NCI-H526 treated with DMSO at 0.1 percent for 48 hours (cell line): ENCODE results near the gene ORMDL3.
A peak's percentile ranks its signal among the peaks of the same experiment; 100 is the strongest.

Experiments
- DNase-seq: peaks from one replicate; lab custom pipeline; 2025; lab: John Stamatoyannopoulos, UW

ORMDL3 gene

GRCh38 chr17:39927101-39927928 lies at the start of gene ORMDL3, which contains the start of gene LRRC3C:
TSS of gene ORMDL3 (minus strand) at chr17:39927601. CDS start at chr17:39924203, 3,398 bp downstream.
TSS of gene LRRC3C (plus strand) at chr17:39927732. CDS start at chr17:39941524, 13,792 bp downstream.
- peak; percentile 77 for DNase-seq

DNA sequence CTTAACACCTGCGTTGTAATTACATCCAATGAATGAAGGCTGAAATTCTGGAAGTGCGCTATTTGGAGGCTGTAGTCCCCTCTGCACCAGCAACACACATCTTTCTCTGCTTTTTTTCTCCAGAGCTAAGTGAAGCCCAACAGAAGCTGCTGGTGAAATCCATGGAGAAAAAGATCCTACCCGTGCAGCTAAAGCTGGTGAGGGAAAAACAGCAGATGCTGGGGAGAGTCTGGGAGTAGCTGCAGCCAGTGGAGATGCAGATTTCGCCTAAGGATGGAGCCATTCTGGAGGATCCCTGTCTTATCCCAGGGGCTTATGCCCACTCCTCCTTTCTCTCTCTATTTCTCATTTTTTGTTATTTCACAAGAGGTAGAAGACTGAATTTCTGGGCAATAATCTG lies 48.4 kb upstream of the ORMDL3 start:
- DNase-seq: no peak

DNA sequence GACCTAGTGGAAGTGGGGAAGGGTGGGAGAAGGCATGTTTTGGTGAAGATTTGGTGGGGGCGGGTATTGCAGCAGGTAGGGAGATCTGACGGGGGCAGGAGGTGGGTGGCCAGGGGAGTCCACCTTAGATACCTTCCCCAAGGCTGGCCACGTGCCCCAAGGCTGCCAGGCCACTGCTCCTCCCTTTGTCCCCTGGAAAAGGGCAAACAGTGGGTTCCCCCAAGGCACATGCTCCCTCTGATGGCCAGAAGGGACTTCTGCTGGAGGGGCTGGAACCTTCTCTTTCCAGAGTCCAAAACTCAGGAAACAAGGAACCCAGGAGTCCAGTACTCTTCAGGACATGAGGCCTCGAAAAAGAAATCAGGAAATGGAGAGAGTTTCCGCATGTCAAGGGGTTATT lies 47.0 kb upstream of the ORMDL3 start:
- no peak for DNase-seq

DNA sequence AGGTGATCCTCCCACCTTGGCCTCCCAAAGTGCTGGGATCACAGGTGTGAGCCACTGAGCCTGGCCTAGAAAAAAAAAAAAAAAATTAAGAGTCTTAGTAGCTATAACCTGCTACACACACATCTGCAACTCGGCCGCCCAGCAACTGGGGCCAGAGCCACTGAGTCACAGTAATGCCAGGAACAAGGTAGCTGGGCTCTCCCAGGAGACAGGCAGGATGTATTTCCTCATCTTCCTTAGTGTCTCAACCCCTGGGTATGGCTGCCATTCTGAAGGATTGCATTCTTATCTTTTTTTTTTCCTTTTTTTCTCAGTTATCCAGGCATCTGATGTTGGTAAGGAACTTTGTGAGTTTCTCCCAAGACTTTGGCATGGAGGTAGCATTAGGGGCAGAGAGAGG lies 46.1 kb upstream of the ORMDL3 start:
- DNase-seq: no peak

DNA sequence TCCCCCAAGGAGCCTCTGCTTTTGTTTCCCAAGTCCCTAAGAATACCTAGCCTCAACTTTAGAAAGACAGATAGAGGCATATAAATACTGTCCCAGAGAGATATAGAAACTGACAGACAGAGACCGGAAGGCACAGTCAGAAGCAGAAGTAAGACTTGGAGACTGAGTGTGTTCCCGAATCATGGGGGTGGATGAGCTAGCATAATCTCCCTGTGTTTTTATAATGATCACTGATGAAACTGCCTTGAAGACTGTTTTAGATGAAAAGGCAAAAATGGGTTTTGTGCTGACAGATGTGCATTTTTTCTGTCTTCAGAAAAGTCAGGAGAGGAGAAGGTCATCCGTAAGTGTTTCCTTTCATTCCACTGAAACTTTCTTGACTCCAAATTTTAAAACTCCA lies 44.9 kb upstream of the ORMDL3 start:
- no peak for DNase-seq

GRCh38 chr17:39971076-39971603 lies 43.7 kb upstream of the ORMDL3 start:
- DNase-seq: no peak

DNA sequence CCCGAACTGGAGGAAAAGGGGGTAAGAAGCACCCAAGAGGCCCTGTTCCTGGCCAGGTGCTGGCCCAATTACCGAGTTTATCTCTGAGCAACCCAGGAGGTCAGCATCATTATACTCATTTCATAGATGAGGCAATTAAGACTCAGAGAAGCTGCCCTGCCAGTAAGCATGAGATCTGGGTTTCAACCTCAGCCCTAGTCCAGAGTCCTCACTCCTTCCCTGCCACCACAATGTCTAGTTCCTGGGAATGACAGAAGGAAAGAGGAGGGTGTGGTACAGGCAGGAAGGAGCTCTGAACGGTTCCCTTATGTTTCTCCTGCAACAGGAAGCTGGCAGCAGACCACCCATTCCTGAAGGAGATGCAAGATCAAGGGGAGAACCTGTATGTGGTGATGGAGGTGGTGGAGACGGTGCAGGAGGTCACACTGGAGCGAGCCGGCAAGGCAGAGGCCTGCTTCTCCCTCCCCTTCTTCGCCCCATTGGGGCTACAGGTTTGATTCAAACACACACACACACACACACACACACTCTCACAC lies 42.8 kb upstream of the ORMDL3 start:
- DNase-seq: no peak

DNA sequence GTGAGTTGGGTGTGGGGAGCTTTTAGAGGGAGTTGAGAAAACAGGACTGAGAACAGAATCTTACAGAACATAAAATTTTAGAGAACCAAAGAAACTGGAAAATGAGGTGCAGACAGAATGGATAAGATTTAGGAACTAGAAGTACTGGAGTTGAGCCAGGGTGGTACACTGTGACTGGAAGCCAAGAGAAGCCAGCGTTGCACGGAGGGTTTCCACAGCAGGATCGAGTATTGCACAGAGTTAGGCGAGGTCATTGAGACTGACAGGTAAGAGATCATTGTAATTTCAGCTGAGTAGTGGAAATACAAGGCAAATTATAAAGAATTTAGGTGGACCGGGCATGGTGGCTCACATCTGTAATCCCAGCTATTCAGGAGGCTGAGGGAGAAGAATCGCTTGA lies 42.0 kb upstream of the ORMDL3 start:
- DNase-seq: no peak

GRCh38 chr17:39968761-39969160 lies 41.4 kb upstream of the ORMDL3 start:
- no peak for DNase-seq

GRCh38 chr17:39966771-39967170 lies 39.4 kb upstream of the ORMDL3 start:
- no peak for DNase-seq

DNA sequence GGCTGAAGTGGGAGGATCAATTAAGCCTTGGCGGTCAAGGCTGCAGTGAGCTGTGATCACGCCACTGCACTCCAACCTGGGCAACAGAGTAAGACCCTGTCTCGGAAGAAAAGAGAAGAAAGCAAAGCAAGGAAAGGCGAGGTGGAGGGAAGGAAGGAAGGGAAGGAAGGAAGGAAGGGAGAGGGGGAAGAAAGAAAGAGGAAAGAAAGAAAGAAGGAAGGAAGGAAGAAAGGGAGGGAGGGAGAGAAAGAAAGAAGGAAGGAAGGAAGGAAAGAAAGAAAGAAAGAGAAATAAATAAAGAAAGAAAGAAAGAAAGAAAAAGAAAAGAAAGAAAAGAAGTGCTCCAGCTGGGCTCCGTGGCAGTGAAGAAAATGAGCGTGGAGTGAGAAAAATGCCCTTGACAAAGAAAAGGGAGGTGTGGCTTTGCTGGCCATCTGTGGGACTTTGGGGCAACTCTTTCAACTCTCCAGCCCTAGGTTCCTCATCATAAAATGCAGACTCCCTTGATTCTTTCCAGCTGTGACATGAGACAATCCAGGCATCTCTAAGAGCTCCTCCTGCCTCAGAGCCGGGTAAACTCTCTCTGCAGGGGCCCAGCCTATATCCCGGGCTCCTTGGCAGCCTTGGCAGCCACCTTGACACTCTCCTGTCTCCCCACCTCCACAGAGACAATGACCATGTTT lies 37.8 kb upstream of the ORMDL3 start:
- DNase-seq: no peak

DNA sequence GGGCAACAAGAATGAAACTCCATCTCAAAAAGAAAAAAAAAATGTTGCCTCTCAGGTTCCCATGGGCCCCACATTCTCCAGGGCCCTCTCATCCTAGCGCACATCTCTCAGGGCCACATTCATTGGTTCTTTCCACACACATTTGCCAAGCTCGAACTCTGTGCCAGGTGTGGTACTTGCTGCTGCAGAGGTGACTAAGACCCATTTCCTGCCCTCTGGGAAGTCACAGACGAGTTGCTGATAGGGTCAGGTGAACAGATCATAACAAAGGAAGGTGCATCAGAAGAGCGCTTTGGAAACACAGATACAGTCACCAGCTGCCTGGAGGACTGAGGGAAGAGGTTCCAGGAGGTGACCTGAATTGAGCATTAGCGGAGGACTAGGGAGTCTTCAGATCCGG lies 36.4 kb upstream of the ORMDL3 start:
- DNase-seq: no peak

- DNase-seq: no peak
Measured at GRCh38 chr17:39962642-39963220, 35.3 kb upstream of the ORMDL3 start, which contains the start of gene GSDMA. TSS of gene GSDMA (plus strand) at chr17:39963004. CDS start at chr17:39965688, 2,684 bp downstream.

- no peak for DNase-seq
Measured at GRCh38 chr17:39960524-39961041, 33.2 kb upstream of the ORMDL3 start.

GRCh38 chr17:39955726-39956225 lies 28.4 kb upstream of the ORMDL3 start:
- no peak for DNase-seq

DNA sequence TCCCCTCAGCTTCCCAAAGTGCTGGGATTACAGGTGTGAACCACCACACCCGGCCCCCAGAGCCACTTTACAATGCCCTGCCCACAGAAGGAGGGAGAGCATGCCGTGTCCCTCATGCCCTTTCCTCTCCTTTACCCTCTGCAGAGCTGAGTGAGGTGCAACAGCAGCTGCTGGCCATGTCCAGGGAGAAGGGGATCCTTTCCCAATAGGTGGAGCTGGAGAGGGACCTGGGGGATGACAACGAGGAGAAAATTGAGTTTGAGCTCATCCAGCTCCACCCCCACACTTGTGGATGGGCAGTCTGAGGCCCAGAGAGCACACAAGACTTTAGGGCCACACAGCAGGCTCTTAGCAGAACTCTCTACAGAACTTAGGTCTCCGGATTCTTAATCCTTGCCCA lies 27.5 kb upstream of the ORMDL3 start:
- DNase-seq: no peak

DNA sequence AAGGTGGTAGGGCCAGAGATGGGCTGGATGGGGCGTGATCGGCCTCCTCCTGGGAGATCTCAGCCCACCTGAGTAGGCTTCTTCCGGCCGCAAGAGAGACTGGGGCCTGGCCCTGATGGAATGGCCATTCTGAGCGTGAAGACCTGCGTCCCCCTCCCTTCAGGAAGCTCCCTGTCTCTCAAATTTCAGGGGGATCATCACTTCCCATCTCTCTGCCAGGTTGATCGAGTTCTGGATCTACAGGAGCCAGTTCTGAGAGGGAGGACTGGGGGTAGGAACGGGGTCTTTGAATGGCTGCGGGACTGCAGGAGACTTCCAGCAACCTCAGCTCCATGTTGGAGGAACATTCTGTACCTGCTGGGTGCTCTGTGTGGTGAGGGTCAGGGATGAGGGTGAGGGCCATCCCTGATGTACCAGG lies 26.1 kb upstream of the ORMDL3 start:
- no peak for DNase-seq

- DNase-seq: peak; percentile 81
Measured at GRCh38 chr17:39952680-39953470, 25.5 kb upstream of the ORMDL3 start.

- DNase-seq: no peak
Measured at GRCh38 chr17:39951924-39952679, 24.7 kb upstream of the ORMDL3 start.

DNA sequence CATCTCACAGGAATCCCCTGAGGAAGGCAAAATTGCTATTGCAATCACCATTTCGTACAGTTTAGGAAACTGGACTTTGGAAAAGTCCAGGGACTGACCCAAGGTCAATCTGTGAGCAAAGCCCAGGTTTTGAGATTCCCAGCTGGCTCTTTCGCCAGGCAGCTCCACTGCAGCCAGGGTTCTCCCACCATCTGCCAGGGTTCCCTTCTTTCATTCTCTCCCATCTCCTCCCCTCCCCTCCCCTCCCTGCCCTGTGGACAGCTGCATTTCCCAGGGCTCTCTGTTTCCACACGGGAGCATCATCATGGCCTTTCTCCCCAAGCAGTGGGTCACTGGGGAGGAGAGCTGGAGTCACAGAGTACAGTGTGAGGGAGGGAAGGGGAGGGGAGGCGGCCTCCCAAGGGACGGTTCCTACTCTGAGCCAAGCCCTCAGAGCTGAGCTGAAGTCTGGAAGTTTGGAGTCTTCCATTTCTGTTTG lies 23.5 kb upstream of the ORMDL3 start:
- DNase-seq: no peak
